GM21515 (cell line): ENCODE measurements around the gene HTT.

Experiments
- ATAC-seq: cut with Tn5 transposase; IDR thresholded peaks from one replicate; pipeline ENCODE4 v1.9.1; 2021; ENCODE audit not compliant: unreplicated experiment

The HTT gene

GRCh38 chr4:3285558-3286334 lies 211.3 kb downstream of the HTT start:
- ATAC-seq, result peak; percentile 85

- no peak for ATAC-seq
Measured at GRCh38 chr4:3286335-3287175, 212.1 kb downstream of the HTT start.

DNA sequence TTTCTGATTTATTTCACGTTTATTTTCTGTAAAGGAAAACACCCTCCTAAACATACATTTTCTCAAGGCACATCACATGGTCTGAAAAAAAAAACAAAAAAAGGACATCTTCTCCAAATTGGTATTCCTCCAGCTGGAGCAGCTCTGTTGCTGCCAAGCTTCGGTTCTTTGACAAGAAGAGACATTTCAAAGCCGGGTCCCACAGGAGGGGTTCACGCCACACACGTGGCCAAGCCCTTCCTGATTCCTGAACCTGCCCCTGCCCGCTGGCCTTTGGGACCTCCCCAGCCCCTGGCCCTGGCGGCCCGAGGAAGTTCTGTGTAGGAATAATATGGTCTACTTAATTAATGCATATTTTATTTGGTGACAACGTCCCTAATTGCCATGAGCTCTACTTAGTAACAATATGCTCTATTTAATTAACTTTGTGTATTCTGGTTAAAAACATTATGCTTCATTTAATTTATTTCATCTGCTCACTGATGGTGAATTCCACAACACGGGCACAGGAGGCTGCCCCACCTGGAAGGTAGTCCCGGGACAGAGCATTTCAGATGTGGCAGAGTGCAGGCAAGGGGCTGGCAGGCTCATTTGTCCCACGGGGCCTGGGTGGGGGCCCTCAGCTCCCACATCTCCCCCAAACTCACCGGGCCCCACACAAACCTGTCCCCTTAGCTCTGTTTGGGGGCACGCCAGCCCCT lies 212.9 kb downstream of the HTT start:
- ATAC-seq, result no peak

DNA sequence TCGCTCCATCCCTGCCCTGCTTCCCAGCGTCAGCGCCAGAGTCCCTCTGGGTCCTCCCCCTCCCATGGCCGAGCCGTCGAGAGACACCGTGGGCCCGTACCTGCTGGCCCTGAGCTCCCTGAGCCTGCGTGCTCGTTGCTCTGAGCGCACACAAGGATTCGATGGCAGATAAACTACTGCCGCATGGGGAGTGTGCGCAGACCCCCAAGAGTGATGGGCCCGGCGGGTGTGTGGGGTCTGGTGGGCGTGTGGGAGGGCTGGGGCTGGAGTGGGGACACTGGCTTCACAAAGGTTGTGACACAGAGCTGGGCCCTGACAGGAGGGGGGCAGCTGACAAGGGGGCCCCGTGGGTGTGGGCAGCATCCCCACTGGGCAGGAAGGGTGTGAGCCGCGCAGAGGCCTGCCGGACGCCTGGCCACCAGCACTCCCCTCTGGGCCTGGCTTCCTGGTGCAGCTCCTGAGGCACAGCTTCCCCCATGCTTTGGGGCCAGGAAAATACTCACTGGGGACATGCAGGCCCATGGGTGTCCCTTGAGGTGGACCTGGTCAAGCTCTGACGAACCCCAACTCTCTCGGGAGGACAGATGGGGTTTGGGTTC lies 213.6 kb downstream of the HTT start:
- ATAC-seq, result no peak

GRCh38 chr4:3288571-3289094 lies 214.2 kb downstream of the HTT start:
- ATAC-seq, result no peak

GRCh38 chr4:3290476-3290875 lies 216.0 kb downstream of the HTT start:
- ATAC-seq, result no peak

GRCh38 chr4:3290889-3291321 lies 216.4 kb downstream of the HTT start:
- no peak for ATAC-seq

DNA sequence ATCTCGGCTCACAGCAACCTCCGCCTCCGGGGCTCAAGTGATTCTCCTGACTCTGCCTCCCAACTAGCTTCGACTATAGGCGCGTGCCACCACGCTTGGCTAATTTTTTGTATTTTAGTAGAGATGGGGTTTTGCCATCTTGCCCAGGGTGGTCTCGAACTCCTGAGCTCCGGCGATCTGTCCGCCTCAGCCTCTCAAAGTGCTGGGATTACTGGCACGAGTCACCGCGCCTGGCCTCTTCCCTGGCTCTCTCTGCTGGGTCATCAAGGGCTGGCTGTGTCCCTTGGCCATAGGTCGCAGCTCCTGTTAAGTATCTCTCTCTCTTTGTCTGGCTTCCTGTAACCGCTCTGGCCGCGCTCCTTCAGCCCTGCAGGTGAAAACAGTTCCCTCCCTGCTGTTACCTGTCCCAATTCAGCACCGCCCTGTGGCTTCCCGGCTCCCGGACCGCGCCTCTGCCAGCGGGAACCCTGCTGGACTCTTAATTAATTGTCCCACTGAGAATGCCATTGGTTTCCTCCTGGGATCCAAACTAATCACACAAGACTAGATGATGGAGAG lies 217.0 kb downstream of the HTT start:
- no peak for ATAC-seq

DNA sequence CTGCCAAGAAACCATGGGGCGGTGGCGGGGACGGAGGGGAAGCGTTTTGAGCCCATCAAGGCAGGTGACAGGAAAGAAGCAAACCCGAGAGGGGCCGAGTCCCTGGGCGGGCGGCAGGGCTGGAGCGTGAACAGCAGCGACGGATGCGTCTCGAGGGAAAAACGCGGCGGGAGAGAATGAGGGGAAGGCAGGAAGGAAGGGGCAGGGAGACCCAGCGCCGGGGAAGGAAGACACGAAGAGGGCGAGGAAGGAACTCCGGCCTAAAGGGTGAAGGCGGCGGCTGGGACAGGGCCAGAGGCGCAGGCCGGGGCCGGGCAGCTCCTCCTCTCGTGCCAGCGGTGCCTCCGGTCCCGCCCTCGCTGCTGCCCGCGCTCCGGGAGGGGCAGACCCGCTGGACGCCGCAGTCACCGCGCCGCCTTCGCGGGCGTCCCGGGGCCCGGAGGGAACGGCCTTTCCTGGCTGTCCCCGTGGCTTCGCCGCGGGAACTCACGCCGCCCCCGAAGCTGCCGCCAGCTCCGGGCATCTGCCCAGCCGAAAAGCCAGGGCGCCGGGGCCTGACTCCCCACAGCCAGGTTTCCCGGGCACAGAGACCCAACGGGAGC lies 217.6 kb downstream of the HTT start:
- peak; percentile 15 for ATAC-seq

GRCh38 chr4:3292571-3293400 lies 218.3 kb downstream of the HTT start, which contains the start of gene RGS12:
Gene RGS12, plus strand, starts transcription at chr4:3293021. Its CDS starts 23,150 bp downstream, at chr4:3316171.
- peak; percentile 72 for ATAC-seq
